PFSK-1 (cell line): ENCODE measurements around the gene PERM1.

Source experiments
- FOXP2 ChIP-seq: optimal IDR thresholded peaks from 2 replicates; pipeline ENCODE3; 2011; ENCODE audit warnings: borderline replicate concordance, control low read depth, inconsistent platforms; ENCODE audit not compliant: insufficient read depth; ENCODE audit errors: extremely low read length, extremely low read depth
- POLR2AphosphoS5 ChIP-seq: IDR thresholded peaks from 2 replicates; pipeline ENCODE4 v1.6.1; 2012; ENCODE audit warnings: low read depth, mild to moderate bottlenecking, control low read depth, low read length, moderate library complexity
- SIN3A ChIP-seq: IDR thresholded peaks from 2 replicates; pipeline ENCODE4 v1.6.1; 2012; ENCODE audit warnings: mild to moderate bottlenecking, low read length, moderate library complexity, borderline replicate concordance; ENCODE audit not compliant: insufficient read depth
- TAF1 ChIP-seq: IDR thresholded peaks from 2 replicates; pipeline ENCODE4 v1.6.1; 2012; ENCODE audit warnings: low read length, control low read depth, borderline replicate concordance; ENCODE audit not compliant: insufficient read depth
- TF ChIP-seq, protein P1 (sequence below), 2 experiments: IDR thresholded peaks; 2 replicates each; pipeline versions ENCODE4 v1.6.1 to v1.8.0; 2011 to 2012; ENCODE audit warnings: low read depth in 2 of 2, low read length in 2 of 2, control low read depth in 1 of 2, inconsistent platforms in 1 of 2, mild to moderate bottlenecking in 1 of 2, moderate library complexity in 1 of 2; ENCODE audit not compliant: insufficient read depth in 1 of 2

GRCh38 chr1:951364-951763 is 30.5 kb downstream of the PERM1 start:
- TF ChIP-seq SIN3A (no peak), TAF1 (no peak), POLR2AphosphoS5 (no peak), FOXP2 (no peak)
- TF ChIP-seq, protein P1, sequence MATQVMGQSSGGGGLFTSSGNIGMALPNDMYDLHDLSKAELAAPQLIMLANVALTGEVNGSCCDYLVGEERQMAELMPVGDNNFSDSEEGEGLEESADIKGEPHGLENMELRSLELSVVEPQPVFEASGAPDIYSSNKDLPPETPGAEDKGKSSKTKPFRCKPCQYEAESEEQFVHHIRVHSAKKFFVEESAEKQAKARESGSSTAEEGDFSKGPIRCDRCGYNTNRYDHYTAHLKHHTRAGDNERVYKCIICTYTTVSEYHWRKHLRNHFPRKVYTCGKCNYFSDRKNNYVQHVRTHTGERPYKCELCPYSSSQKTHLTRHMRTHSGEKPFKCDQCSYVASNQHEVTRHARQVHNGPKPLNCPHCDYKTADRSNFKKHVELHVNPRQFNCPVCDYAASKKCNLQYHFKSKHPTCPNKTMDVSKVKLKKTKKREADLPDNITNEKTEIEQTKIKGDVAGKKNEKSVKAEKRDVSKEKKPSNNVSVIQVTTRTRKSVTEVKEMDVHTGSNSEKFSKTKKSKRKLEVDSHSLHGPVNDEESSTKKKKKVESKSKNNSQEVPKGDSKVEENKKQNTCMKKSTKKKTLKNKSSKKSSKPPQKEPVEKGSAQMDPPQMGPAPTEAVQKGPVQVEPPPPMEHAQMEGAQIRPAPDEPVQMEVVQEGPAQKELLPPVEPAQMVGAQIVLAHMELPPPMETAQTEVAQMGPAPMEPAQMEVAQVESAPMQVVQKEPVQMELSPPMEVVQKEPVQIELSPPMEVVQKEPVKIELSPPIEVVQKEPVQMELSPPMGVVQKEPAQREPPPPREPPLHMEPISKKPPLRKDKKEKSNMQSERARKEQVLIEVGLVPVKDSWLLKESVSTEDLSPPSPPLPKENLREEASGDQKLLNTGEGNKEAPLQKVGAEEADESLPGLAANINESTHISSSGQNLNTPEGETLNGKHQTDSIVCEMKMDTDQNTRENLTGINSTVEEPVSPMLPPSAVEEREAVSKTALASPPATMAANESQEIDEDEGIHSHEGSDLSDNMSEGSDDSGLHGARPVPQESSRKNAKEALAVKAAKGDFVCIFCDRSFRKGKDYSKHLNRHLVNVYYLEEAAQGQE (IDR thresholded peaks at IDR 0.05; ENCODE audit: insufficient read depth in 1 of 2, low read depth in 2 of 2, low read length in 2 of 2): no peak
